CD4-positive, alpha-beta T cell treated with Interleukin-12 subunit alpha and Interleukin-12 subunit beta, for 1 hour (primary cell): Measurements from ENCODE around the gene CDC14A.

Experiments
- DNase-seq: peaks from one replicate; pipeline ENCODE4 v3.0.0-alpha.2; 2020

The CDC14A gene

DNA sequence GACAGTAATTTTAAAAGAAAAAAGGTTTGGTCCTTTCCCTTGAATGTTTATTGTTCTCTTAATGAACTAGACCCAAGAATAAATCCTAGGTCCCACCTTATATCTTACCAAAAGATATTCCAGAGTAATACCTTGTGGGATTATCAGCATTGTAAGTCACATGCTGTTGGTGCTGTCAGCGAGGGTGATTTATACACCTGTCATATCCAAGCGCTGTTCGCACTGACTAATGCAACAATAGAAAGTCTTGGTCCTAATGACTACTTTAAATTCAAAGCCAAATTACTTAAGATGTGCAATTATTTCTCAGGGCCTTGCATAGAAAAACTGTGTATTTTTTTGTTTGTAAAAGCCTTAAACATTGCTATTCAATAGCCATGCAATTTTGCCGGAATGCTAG, 192.5 kb downstream of the CDC14A start:
- DNase-seq = no peak

DNA sequence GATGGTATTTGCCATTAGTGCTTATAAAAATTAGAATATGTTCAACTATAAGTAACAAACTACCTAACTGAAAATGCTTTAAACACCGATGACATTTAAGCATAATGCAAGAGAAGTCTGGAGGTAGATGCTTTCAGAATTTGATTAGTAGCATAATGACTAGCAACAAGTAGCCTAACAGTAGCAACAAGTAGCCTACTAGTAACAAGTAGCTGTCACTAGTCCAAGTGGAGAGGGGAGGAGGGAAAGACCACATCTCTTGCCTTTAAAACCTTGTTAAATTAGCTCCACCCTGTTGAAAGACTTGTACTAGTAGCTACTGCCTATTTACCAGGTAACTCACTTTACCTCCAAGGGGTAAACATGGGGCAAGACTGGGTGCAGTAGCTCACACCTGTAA, 193.5 kb downstream of the CDC14A start:
- DNase-seq = no peak

DNA sequence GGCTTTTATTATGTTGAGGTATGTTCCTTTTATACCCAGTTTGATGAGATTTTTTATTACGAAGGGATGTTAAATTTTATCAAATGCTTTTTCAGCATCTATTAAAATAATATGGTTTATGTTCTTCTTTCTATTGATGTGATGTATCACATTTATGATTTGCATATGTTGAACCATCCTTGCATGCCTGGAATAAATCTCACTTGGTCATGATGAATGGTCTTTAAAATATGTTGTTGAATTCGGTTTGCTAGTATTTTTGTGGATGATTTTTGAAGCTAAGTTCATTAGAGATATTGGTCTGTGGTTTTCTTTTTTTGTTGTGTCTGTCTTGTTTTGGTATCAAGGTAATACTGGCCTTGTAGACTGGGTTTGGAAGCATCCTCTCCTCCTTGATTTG, 199.7 kb downstream of the CDC14A start:
- no peak for DNase-seq

DNA sequence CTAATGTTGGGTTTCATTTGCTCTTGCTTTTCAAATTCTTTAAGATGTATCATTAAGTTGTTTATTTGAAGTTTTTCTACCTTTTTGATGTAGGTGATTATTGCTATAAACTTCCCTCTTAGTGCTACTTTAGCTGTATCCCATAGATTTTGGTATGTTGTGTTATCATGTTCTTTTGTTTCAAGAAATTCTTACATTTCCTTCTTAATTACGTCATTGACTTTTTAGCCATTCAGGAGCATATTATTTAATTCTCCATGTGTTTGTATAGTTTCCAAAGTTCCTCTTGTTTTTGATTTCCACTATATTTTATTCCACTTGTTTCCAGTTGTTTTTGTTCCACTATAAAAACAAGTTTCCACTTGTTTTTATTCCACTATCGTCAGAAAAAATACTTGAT, 200.6 kb downstream of the CDC14A start:
- no peak for DNase-seq

DNA sequence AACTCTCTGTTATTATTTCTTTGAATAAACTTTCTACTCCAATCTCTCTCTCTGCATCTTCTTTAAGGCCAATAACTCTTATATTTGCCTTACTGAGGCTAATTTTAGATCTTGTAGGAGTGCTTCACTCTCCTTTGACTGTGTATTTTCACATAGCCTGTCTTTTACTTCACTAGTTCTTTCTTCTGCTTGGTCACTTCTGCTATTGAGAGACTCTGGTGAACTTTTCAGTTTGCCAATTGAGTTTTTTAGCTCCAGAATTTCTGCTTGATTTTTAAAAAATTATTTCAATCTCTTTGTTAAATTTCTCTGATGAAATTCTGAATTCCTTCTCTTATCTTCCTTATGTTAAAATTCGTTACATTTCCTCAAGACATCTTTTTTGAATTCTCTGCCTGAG, 203.9 kb downstream of the CDC14A start:
- no peak for DNase-seq

DNA sequence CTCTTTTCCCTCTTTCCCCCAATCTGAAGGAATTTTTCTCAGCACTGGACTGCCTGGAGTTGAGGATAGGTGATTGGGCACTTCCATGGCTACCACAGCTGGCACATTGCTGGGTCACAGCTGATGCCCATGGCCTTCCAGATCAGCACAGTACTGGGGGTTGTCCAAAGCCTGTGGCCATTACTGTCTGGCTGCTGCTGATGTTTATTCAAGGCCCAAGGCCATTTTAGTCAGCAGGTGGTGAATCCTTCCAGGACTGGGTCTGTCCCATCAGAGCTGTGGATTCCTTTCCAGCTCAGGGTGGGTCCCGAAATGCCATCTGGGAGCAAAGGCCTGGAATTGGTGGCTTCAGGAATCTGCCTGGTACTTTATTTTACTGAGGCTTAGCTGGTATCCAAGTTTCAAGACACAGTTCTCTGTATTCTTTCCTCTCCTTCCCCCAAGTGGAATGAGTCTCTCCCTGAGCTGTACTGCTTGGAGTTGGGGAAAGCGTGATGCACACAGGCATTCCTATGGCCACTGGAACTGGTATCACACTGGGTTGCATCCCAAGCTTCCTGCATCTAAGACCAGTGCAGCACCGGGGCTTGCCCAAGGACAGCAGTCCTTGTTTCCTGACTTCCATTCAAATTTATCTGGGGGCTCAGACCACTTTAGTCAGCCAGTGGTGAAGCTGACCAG, 204.8 kb downstream of the CDC14A start:
- no peak for DNase-seq

DNA sequence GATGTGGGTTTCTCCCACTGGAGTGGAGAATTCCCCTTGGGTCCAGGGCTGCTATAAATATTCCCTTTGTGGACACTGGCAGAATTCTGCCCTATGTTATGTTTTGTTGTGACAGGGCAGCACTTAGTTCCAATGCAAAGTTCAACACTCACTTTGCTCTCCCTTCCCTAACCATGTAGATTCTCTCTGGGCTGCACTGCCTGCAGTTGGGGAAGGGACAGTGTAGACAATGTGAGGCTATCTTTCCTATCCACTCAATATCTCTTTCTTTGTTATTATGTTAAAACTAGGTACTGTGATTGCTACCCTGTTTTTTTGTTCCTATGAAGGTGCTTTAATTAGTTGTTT, 205.3 kb downstream of the CDC14A start:
- no peak for DNase-seq

DNA sequence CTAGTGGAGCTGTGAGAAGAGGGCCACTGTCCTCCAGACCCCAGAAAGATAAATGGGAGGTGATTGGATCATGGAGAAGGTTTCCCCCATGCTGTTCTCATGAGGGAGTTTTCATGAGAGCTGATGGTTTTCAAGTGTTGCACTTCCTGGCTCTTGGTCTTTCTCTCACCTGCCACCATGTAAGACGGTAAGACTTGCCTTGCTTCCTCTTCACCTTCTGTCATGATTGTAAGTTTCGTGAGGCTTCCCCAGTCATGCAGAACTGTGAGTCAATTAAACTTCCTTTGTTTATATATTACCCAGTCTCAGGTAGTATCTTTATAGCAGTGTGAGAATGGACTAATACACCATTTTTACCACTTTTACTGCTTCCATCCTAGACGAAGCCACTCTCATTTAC, 213.2 kb downstream of the CDC14A start:
- no peak for DNase-seq

DNA sequence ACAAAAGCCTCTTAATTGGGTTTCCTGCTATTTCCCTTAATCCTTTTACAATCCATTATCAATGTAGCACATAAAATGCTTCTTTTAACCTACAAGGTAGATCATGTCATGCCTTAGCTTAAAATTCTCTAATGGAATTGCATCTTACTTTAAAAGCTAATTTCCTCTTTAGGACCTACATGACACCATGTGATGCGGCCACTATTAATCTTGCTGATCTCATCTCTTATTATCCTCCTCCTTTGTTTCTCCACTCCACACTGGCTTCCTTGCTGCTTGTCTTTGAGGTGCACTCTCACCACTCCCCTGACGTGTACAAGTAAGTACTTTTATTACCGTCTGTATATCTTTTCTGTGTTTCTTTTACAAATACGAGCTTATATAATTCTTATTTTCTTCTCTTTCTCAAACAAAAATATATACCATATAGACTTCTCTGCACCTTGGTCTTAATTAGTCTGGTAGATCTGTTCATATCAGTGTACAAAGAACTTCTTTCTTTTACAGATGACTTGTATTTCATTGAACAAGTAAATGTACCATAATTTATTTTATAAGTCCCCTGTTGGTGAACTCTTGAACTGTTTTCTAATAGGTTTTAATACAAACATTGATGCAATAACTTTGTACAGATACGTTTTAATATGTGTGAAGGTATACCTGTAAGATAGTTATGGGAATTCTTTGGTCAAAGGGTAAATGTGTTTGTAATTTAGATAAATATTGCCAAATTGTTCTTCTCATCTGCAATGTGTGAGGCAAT, 213.8 kb downstream of the CDC14A start:
- no peak for DNase-seq

DNA sequence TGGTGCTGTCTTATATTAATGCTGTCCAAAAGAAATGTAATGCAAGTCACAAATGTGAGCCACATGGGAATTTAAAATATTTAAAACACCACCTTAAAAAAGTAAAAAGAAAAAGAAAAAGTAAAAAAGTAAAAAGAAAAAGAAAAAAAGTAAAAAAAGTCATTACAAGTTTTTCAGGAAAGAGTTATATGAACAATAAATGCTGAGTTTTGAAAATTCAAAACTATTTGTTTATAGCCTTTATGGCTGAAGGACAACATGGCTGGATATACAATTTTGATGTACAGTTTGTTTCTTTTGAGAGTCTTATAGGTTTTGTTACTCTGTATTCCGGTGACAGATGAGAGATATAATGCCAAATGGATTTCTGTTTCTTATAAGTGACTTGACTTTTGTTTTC, 214.8 kb downstream of the CDC14A start:
- DNase-seq = no peak
